HepG2 (cell line): ENCODE data around the gene HNF1B. TPM values are rescaled to one million over a fixed set of nuclear protein-coding genes. Genes with fewer than 3 reads are reported as not detected.

Experiments used
- ASH2L ChIP-seq: fragments of 300-600, 200-600 bp; sonication (generic); IDR thresholded peaks from 2 replicates; pipeline ENCODE4 v1.7.0; 2017; ENCODE audit warnings: low read depth, mild to moderate bottlenecking, moderate library complexity, mixed read lengths, low read length; ENCODE audit not compliant: insufficient read length
- NRL ChIP-seq: sonication (generic); formaldehyde crosslinking; IDR thresholded peaks from 2 replicates; pipeline ENCODE4 v1.5.0; 2020; ENCODE audit warnings: missing genetic modification reagents, mild to moderate bottlenecking, moderate library complexity, borderline replicate concordance
- TOE1 ChIP-seq: sonication (generic); formaldehyde crosslinking; IDR thresholded peaks from 2 replicates; pipeline ENCODE4 v1.4.0; 2020; ENCODE audit warnings: mild to moderate bottlenecking, missing genetic modification reagents
- TSC22D2 ChIP-seq: sonication (generic); formaldehyde crosslinking; IDR thresholded peaks from 2 replicates; pipeline ENCODE4 v1.5.1; 2020; ENCODE audit warnings: missing genetic modification reagents, mild to moderate bottlenecking, borderline replicate concordance
- XRCC5 ChIP-seq: fragments of 200-400 bp; formaldehyde crosslinking; optimal IDR thresholded peaks from 2 replicates; pipeline ENCODE3; 2017; ENCODE audit warnings: mild to moderate bottlenecking, low read length
- ZBTB7A ChIP-seq: sonication (generic); formaldehyde crosslinking; IDR thresholded peaks from 2 replicates; pipeline ENCODE4 v1.8.0; 2022; ENCODE audit warnings: mild to moderate bottlenecking, missing genetic modification reagents
- ZC3H4 ChIP-seq: sonication (generic); formaldehyde crosslinking; IDR thresholded peaks from 2 replicates; pipeline ENCODE4 v1.4.0; 2020; ENCODE audit warnings: missing genetic modification reagents, borderline replicate concordance
- ZFY ChIP-seq: sonication (generic); formaldehyde crosslinking; IDR thresholded peaks from 2 replicates; pipeline ENCODE4 v1.4.0; 2020; ENCODE audit warnings: missing genetic modification reagents
- ZNF746 ChIP-seq: sonication (generic); formaldehyde crosslinking; IDR thresholded peaks from 2 replicates; pipeline ENCODE4 v1.8.0; 2022; ENCODE audit warnings: mild to moderate bottlenecking, missing genetic modification reagents
- ZNF782 ChIP-seq: sonication (generic); formaldehyde crosslinking; IDR thresholded peaks from 2 replicates; pipeline ENCODE4 v1.4.0; 2020; ENCODE audit warnings: missing genetic modification reagents, mild to moderate bottlenecking, borderline replicate concordance
- polyA plus RNA-seq, 8 experiments: library from polyadenylated mRNA; depleted of rRNA in 3 of 8; stranded (reverse) in 7 of 8; unstranded in 1 of 8; fragments of >200 nt; fragmentation: Illumina TruSeq in 4 of 8; extraction: Trizol in 4 of 8; gene quantifications; 2 replicates each; pipeline versions ENCODE4 v1.2.1 to v1.2.3, GENCODE V29; 2011 to 2016; ENCODE audit warnings: low read depth in 4 of 8, missing spikeins in 1 of 8, mixed read lengths in 1 of 8; ENCODE audit not compliant: insufficient read depth in 1 of 8
- total RNA-seq, 5 experiments: library from RNA; depleted of rRNA; stranded (reverse); fragments of >200 nt; fragmentation: Illumina TruSeq; extraction: Trizol; gene quantifications; 2 replicates each; pipeline ENCODE4 v1.2.3, GENCODE V29; 2016; ENCODE audit warnings: low read depth in 1 of 5
- TF ChIP-seq, protein P1 (sequence below): sonication (generic); formaldehyde crosslinking; IDR thresholded peaks from one replicate; pipeline ENCODE4 v1.5.1; 2020; ENCODE audit warnings: mild to moderate bottlenecking, missing genetic modification reagents; ENCODE audit errors: not compliant biosample characterization
- TF ChIP-seq, protein P2 (sequence below): sonication (generic); formaldehyde crosslinking; IDR thresholded peaks from 2 replicates; pipeline ENCODE4 v1.8.0; 2022; ENCODE audit warnings: missing genetic modification reagents, mild to moderate bottlenecking, inconsistent platforms, borderline replicate concordance
- TF ChIP-seq, protein P3 (sequence below): sonication (generic); formaldehyde crosslinking; IDR thresholded peaks from 2 replicates; pipeline ENCODE4 v1.4.0; 2020; ENCODE audit warnings: missing genetic modification reagents
- TF ChIP-seq, protein P4 (sequence below): fragments of 450-650 bp; IDR thresholded peaks from 2 replicates; pipeline ENCODE4 v1.6.1; 2017; ENCODE audit warnings: mild to moderate bottlenecking

Gene HNF1B
- total and polyA plus RNA-seq, 2 of the 13 experiments (the other 11 are each of a cell fraction or from before 2014, with no cell fraction given) = 1.9 to 5.3 TPM

DNA sequence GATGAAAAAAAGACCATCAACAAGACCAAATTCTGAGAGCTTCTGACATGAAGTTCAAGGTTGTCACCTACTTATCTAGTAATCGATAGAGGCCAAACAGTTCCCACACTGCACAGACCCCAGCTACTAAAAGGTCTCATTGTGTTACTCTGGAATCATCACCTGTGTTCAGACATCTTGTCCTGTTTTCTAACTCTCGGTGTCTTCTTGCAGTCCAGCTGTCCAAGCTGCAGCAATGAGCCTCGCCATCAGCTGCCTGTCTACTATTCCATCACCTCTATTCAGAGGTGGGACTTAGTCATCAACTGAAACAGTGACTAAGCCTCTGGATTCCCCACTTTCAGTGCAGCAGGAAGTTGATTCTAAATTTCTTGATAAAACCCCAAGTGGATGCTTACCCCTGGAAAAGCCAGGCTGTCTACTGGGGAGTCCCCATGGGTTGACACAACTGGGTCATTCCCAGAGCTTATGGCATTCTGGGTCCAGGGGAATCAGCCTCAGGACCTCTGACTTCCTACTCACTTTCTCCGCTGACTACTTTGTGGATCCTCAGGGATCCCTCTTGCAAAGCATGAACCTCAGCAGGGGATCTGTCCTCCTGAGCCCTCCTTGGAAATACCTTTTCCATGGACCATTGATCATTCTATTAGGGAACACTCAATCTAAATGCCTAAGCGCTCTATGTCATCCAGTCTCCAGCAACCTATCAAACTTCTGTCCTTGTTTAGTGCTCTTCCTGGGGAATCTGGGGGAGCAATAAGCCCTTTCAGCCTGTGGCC is 46.5 kb downstream of the HNF1B start (continued):
- TF ChIP-seq TSC22D2 (CRISPR knock-in tag) (no peak), TOE1 (CRISPR knock-in tag) (no peak), ZNF746 (no peak), ASH2L (no peak), ZNF782 (CRISPR knock-in tag) (no peak), ZC3H4 (CRISPR knock-in tag) (no peak), ZFY (no peak), NRL (no peak), XRCC5 (no peak), ZBTB7A (CRISPR knock-in tag) (no peak)
- TF ChIP-seq, protein P1, sequence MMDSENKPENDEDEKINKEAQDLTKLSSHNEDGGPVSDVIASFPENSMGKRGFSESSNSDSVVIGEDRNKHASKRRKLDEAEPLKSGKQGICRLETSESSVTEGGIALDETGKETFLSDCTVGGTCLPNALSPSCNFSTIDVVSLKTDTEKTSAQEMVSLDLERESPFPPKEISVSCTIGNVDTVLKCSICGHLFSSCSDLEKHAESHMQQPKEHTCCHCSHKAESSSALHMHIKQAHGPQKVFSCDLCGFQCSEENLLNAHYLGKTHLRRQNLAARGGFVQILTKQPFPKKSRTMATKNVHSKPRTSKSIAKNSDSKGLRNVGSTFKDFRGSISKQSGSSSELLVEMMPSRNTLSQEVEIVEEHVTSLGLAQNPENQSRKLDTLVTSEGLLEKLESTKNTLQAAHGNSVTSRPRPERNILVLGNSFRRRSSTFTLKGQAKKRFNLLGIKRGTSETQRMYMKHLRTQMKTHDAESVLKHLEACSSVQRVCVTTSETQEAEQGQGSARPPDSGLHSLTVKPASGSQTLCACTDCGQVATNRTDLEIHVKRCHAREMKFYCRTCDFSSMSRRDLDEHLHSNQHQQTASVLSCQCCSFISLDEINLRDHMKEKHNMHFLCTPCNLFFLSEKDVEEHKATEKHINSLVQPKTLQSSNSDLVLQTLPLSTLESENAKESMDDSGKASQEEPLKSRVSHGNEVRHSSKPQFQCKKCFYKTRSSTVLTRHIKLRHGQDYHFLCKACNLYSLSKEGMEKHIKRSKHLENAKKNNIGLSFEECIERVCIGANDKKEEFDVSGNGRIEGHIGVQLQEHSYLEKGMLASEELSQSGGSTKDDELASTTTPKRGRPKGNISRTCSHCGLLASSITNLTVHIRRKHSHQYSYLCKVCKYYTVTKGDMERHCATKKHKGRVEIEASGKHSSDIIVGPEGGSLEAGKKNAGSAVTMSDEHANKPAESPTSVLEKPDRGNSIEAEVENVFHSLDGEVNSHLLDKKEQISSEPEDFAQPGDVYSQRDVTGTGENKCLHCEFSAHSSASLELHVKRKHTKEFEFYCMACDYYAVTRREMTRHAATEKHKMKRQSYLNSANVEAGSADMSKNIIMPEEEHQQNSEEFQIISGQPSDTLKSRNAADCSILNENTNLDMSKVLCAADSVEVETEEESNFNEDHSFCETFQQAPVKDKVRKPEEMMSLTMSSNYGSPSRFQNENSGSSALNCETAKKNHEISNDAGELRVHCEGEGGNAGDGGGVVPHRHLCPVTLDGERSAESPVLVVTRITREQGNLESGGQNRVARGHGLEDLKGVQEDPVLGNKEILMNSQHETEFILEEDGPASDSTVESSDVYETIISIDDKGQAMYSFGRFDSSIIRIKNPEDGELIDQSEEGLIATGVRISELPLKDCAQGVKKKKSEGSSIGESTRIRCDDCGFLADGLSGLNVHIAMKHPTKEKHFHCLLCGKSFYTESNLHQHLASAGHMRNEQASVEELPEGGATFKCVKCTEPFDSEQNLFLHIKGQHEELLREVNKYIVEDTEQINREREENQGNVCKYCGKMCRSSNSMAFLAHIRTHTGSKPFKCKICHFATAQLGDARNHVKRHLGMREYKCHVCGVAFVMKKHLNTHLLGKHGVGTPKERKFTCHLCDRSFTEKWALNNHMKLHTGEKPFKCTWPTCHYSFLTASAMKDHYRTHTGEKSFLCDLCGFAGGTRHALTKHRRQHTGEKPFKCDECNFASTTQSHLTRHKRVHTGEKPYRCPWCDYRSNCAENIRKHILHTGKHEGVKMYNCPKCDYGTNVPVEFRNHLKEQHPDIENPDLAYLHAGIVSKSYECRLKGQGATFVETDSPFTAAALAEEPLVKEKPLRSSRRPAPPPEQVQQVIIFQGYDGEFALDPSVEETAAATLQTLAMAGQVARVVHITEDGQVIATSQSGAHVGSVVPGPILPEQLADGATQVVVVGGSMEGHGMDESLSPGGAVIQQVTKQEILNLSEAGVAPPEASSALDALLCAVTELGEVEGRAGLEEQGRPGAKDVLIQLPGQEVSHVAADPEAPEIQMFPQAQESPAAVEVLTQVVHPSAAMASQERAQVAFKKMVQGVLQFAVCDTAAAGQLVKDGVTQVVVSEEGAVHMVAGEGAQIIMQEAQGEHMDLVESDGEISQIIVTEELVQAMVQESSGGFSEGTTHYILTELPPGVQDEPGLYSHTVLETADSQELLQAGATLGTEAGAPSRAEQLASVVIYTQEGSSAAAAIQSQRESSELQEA (CRISPR knock-in tag) = no peak
- TF ChIP-seq, protein P2, sequence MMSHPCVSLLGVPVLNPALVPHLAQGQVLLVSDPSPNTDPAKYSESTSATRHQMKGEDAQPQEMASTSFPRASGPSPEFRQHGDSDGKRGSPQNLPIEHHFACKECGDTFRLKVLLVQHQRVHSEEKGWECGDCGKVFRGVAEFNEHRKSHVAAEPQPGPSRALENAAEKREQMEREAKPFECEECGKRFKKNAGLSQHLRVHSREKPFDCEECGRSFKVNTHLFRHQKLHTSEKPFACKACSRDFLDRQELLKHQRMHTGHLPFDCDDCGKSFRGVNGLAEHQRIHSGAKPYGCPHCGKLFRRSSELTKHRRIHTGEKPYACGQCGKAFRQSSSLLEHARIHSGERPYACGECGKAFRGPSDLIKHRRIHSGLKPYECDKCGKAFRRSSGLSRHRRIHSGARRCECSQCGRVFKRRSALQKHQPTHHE (CRISPR knock-in tag) = no peak; the same call in 1 of the 2 replicates
- TF ChIP-seq, protein P3, sequence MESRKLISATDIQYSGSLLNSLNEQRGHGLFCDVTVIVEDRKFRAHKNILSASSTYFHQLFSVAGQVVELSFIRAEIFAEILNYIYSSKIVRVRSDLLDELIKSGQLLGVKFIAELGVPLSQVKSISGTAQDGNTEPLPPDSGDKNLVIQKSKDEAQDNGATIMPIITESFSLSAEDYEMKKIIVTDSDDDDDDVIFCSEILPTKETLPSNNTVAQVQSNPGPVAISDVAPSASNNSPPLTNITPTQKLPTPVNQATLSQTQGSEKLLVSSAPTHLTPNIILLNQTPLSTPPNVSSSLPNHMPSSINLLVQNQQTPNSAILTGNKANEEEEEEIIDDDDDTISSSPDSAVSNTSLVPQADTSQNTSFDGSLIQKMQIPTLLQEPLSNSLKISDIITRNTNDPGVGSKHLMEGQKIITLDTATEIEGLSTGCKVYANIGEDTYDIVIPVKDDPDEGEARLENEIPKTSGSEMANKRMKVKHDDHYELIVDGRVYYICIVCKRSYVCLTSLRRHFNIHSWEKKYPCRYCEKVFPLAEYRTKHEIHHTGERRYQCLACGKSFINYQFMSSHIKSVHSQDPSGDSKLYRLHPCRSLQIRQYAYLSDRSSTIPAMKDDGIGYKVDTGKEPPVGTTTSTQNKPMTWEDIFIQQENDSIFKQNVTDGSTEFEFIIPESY = no peak
- TF ChIP-seq, protein P4, sequence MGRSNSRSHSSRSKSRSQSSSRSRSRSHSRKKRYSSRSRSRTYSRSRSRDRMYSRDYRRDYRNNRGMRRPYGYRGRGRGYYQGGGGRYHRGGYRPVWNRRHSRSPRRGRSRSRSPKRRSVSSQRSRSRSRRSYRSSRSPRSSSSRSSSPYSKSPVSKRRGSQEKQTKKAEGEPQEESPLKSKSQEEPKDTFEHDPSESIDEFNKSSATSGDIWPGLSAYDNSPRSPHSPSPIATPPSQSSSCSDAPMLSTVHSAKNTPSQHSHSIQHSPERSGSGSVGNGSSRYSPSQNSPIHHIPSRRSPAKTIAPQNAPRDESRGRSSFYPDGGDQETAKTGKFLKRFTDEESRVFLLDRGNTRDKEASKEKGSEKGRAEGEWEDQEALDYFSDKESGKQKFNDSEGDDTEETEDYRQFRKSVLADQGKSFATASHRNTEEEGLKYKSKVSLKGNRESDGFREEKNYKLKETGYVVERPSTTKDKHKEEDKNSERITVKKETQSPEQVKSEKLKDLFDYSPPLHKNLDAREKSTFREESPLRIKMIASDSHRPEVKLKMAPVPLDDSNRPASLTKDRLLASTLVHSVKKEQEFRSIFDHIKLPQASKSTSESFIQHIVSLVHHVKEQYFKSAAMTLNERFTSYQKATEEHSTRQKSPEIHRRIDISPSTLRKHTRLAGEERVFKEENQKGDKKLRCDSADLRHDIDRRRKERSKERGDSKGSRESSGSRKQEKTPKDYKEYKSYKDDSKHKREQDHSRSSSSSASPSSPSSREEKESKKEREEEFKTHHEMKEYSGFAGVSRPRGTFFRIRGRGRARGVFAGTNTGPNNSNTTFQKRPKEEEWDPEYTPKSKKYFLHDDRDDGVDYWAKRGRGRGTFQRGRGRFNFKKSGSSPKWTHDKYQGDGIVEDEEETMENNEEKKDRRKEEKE = no peak
